GM19467 (cell line): ENCODE measurements around the gene LIG4.

Experiments used
- ATAC-seq: cut with Tn5 transposase; IDR thresholded peaks from one replicate; pipeline ENCODE4 v1.9.1; 2021; ENCODE audit warnings: mild to moderate bottlenecking, moderate library complexity; ENCODE audit not compliant: unreplicated experiment

The LIG4 gene

DNA sequence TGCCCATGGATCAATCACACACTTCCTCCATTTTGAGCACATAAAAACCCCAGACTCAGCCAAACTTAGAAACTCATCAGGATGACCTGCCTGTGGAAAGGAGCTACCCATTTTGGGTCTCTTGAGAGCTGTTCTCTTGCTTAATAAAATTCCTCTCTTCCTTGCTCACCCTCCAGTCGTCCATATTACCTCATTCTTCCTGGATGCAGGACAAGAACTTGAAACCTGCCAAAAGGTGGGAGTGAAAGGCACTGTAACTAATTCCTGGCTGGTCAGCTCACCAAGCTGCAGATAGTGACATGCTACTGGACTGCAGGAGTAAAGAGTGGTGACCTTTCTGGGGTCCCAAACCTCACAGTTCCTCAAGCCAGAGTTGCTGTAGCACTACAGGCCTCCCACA, 20.2 kb downstream of the LIG4 start:
- no peak for ATAC-seq

GRCh38 chr13:108194435-108194936, 20.9 kb downstream of the LIG4 start:
- ATAC-seq = no peak

GRCh38 chr13:108193806-108194205, 21.5 kb downstream of the LIG4 start:
- no peak for ATAC-seq

DNA sequence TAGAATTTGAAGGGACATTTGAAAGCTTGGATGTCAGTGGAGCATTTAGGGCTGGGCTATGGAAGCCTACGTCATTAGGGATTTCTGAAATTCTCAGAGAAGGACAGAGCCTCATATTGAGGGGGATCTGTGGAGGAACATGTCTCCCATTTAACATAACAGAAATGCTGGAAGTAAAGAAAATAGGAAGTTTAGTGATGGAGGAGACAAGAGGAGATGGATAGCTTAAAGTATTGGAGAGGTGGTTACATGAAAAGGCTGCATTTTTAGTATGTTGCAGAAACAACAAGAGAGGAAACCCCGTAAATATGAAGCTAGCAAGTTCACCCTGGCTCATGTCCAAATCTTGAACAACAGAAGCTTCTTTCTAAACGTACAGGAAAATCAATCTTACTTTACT, 24.4 kb downstream of the LIG4 start:
- no peak for ATAC-seq

GRCh38 chr13:108188260-108188659, 27.1 kb downstream of the LIG4 start:
- ATAC-seq = no peak

- ATAC-seq = no peak
Measured at GRCh38 chr13:108185223-108185622, 30.1 kb downstream of the LIG4 start.

DNA sequence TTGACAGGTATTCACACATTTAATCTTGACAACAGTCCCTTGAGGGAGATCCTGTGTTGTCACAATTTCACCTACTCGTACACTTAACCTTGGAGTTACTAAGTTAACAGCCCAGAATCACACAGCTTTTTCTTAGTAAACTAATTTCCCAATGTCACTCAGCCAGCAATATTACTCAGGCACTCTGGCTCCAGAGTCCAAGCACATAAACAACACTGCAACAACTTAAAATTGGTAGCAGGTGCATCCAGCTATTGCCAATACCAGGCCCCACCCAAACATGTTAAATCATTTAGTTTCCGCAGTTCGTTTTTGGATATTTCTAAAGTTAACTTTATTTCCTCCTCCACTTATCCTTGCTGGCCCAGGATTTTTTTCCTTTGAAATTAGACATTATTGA, 32.7 kb downstream of the LIG4 start:
- no peak for ATAC-seq

DNA sequence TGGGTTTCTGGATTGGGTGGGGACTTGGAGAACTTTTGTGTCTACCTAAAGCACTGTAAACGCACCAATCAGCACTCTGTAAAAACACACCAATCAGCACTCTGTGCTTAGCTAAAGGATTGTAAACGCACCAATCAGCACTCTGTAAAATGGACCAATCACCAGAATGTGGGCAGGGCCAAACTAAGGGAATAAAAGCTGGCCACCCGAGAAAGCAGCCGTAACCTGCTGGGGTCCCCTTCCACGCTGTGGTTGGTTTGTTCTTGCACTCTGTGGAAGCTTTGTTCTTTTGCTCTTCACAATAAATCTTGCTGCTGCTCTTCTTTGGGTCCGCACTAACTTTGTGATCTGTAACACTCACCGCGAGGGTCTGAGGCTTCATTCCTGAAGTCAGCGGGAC, 37.3 kb downstream of the LIG4 start:
- no peak for ATAC-seq

DNA sequence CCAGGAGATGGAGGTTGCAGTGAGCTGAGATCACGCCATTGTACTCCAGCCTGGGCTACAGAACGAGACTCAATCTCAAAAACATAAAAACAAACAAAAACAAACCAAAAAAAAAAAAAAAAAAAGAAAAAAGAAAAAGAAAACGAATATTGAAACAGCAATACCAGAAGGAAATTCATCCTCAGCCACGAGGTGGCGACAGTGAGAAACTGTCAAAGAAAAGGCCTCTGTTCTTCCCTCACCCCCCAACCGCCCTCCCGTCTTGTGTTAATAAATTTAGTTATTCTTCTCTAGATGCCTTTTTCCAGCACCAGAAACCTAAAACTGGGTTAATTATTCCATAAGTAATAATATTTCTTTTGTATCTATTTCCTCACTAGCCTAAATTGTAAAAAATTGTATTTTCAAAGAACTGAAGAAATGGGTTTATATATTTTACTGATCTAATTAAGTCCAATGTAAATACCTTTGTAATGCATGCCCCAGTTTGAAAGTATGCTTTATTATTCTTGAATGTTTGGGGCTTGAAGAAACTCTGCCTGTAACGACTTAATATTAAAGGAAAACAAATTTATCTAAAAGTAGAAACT, 38.6 kb downstream of the LIG4 start:
- ATAC-seq = no peak

GRCh38 chr13:108168929-108169328, 46.4 kb downstream of the LIG4 start:
- no peak for ATAC-seq

GRCh38 chr13:108166078-108166477, 49.3 kb downstream of the LIG4 start:
- no peak for ATAC-seq

GRCh38 chr13:108158746-108159145, 56.6 kb downstream of the LIG4 start:
- no peak for ATAC-seq
